A549 (cell line): Measurements from ENCODE around the gene C9orf152. TPM values are rescaled to one million over a fixed set of nuclear protein-coding genes. Genes with fewer than 3 reads are reported as not detected.

Experiments
- ATAC-seq, 2 experiments: fragments of 200-7000 bp in 1 of 2; fragments of >200 bp in 1 of 2; cut with Nextera tagmentation in 1 of 2; cut with Tn5 transposase in 1 of 2; 3 replicates each; pipeline versions ENCODE4 v1.8.0 to v1.9.1; 2018 to 2020; ENCODE audit warnings: mild to moderate bottlenecking in 1 of 2, moderate library complexity in 1 of 2
- CTCF ChIA-PET: fragments of 300-600 bp; sonication (Branson Sonifier 250); formaldehyde crosslinking; extraction: SDS; loops from one replicate; lab custom pipeline; 2021; ENCODE audit warnings: antibody characterized with exemption, inconsistent platforms; lab: Yijun Ruan, JAX
- POLR2A ChIA-PET: fragments of 350-600 bp; formaldehyde crosslinking; extraction: SDS; loops from one replicate; lab custom pipeline; 2021; ENCODE audit warnings: antibody characterized with exemption, inconsistent platforms; lab: Yijun Ruan, JAX
- DNase-seq, 2 experiments: peaks; one replicate each; pipeline versions ENCODE4 v3.0.0 to v3.0.0-alpha.2; 2011 to 2016; ENCODE audit warnings: low read depth in 1 of 2, low spot score in 1 of 2
- FAIRE-seq: peaks from 2 replicates; lab custom pipeline; 2011; peaks lifted over from hg19 to GRCh38; lab: Jason Lieb, UNC
- H3K27ac ChIP-seq, 2 experiments: fragments of >200 bp; sonication (Bioruptor Twin); formaldehyde crosslinking; 3 replicates each; pipeline ENCODE4 v1.5.1; 2016 to 2017
- H3K4me1 ChIP-seq: fragments of >200 bp; sonication (Bioruptor Twin); formaldehyde crosslinking; 3 replicates; pipeline ENCODE4 v1.6.1; 2016
- H3K4me2 ChIP-seq: fragments of >200 bp; sonication (Bioruptor Twin); formaldehyde crosslinking; 3 replicates; pipeline ENCODE4 v1.6.1; 2016
- H3K4me3 ChIP-seq: fragments of >200 bp; sonication (Bioruptor Twin); formaldehyde crosslinking; 3 replicates; pipeline ENCODE4 v1.5.1; 2016
- H3K9me3 ChIP-seq: fragments of >200 bp; sonication (Bioruptor Twin); formaldehyde crosslinking; 3 replicates; pipeline ENCODE4 v1.6.1; 2016
- ATOH8 ChIP-seq: fragments of 250-450 bp; sonication (Bioruptor Pico); IDR thresholded peaks from 2 replicates; pipeline ENCODE4 v1.5.0; 2020; ENCODE audit warnings: low read depth, mild to moderate bottlenecking, moderate library complexity
- CHD2 ChIP-seq: fragments of 150-350 bp; IDR thresholded peaks from 2 replicates; pipeline ENCODE4 v1.6.1; 2014; ENCODE audit warnings: low read length; ENCODE audit not compliant: partially characterized antibody
- CTCF ChIP-seq: fragments of >200 bp; sonication (Bioruptor Twin); formaldehyde crosslinking; IDR thresholded peaks from 3 replicates; pipeline ENCODE4 v1.5.1; 2016
- EHF ChIP-seq: fragments of 250-450 bp; sonication (Bioruptor Pico); IDR thresholded peaks from 2 replicates; pipeline ENCODE4 v1.5.0; 2020; ENCODE audit warnings: mild to moderate bottlenecking
- EHMT2 ChIP-seq: fragments of 200-600 bp; sonication (generic); IDR thresholded peaks from 2 replicates; pipeline ENCODE4 v1.6.1; 2016; ENCODE audit warnings: antibody characterized with exemption, low read depth, mild to moderate bottlenecking, moderate library complexity
- ESRRA ChIP-seq: fragments of 150-350 bp; IDR thresholded peaks from 2 replicates; pipeline ENCODE4 v1.6.1; 2014; ENCODE audit warnings: mild to moderate bottlenecking, low read length, borderline replicate concordance
- KDM5A ChIP-seq: fragments of 200-600 bp; sonication (generic); IDR thresholded peaks from 2 replicates; pipeline ENCODE4 v1.6.1; 2016; ENCODE audit warnings: antibody characterized with exemption, mild to moderate bottlenecking
- MAX ChIP-seq: IDR thresholded peaks from 2 replicates; pipeline ENCODE4 v1.6.1; 2012
- MYC ChIP-seq: IDR thresholded peaks from 2 replicates; pipeline ENCODE4 v1.6.1; 2012; ENCODE audit warnings: mild to moderate bottlenecking, inconsistent platforms, low read length, improper control_type of control experiment, borderline replicate concordance
- PHF8 ChIP-seq: fragments of 200-600 bp; sonication (generic); IDR thresholded peaks from 2 replicates; pipeline ENCODE4 v1.6.1; 2016; ENCODE audit warnings: low read depth, mild to moderate bottlenecking, antibody characterized with exemption, moderate library complexity, borderline replicate concordance
- POLR2A ChIP-seq: IDR thresholded peaks from 2 replicates; pipeline ENCODE4 v1.6.1; 2012; ENCODE audit warnings: mild to moderate bottlenecking, low read length
- POLR2AphosphoS2 ChIP-seq: conservative IDR thresholded peaks from 2 replicates; pipeline ENCODE4 v1.6.1; 2012; ENCODE audit warnings: low read length, improper control_type of control experiment, inconsistent platforms
- RAD21 ChIP-seq, 2 experiments: fragments of >200 bp in 1 of 2; sonication (Bioruptor Twin) in 1 of 2; formaldehyde crosslinking in 1 of 2; IDR thresholded peaks in 1 of 2; conservative IDR thresholded peaks in 1 of 2; 2 replicates in 1 of 2; 3 replicates in 1 of 2; pipeline ENCODE4 v1.6.1; 2012 to 2018; ENCODE audit warnings: inconsistent platforms in 1 of 2
- REST ChIP-seq: fragments of 200-600 bp; sonication (generic); IDR thresholded peaks from 2 replicates; pipeline ENCODE4 v1.6.1; 2016; ENCODE audit warnings: antibody characterized with exemption, mild to moderate bottlenecking, moderate library complexity
- RFX5 ChIP-seq: fragments of 450-650 bp; IDR thresholded peaks from 2 replicates; pipeline ENCODE4 v1.7.1; 2014; ENCODE audit warnings: antibody characterized with exemption, mild to moderate bottlenecking, moderate library complexity
- TP53 ChIP-seq: fragments of 250-450 bp; sonication (Bioruptor Pico); IDR thresholded peaks from 2 replicates; pipeline ENCODE4 v1.5.0; 2021; ENCODE audit warnings: mild to moderate bottlenecking, moderate library complexity
- USF2 ChIP-seq: fragments of 450-650 bp; IDR thresholded peaks from 2 replicates; pipeline ENCODE4 v1.6.1; 2014; ENCODE audit warnings: antibody characterized with exemption
- ZSCAN20 ChIP-seq: fragments of 250-450 bp; sonication (Bioruptor Pico); IDR thresholded peaks from 2 replicates; pipeline ENCODE4 v1.8.0; 2022; ENCODE audit warnings: mild to moderate bottlenecking, moderate library complexity
- WGBS: methylation state at CpG from one replicate; pipeline ENCODE4 v1.1.6; 2017; ENCODE audit errors: missing lambda C conversion rate; 5-methylcytosine and 5-hydroxymethylcytosine counted together
- polyA plus RNA-seq, 4 experiments: library from polyadenylated mRNA; depleted of rRNA in 3 of 4; stranded (reverse); fragments of >200 nt; fragmentation: RNase III in 1 of 4; extraction: RNeasy Plus Mini Kit Qiagen cat#74134 plus additional on column Dnase treatment in 1 of 4; gene quantifications; 2 replicates in 3 of 4; 3 replicates in 1 of 4; pipeline ENCODE4 v1.2.3, GENCODE V29; 2011 to 2017
- TF ChIP-seq, protein P1 (sequence below): IDR thresholded peaks from 2 replicates; pipeline ENCODE4 v1.6.1; 2012; ENCODE audit warnings: low read depth, borderline replicate concordance

Gene C9orf152
- polyA plus RNA-seq, 2 of the 4 experiments (the other 2 are of a cell fraction), result 0.10 to 0.79 TPM

GRCh38 chr9:110249603-110250002 lies 41.6 kb upstream of the C9orf152 start:
- Histone ChIP-seq H3K9me3 (no peaks in the 10 kb centered on the region), H3K4me1 (peaks cover 58% of the 10 kb centered on the region), H3K4me2 (peak overlapping the region; percentile 76), H3K4me3 (no peak overlapping the region), H3K27ac (peak overlapping the region in 1 of 2 experiments; percentile 41; a peak in 2 of 6 replicates)
- no peak for FAIRE-seq
- ATAC-seq, result peak; percentile 52 to 62; a peak in 5 of 6 replicates
- TF ChIP-seq REST (no peak), KDM5A (no peak), POLR2AphosphoS2 (peak; percentile 87; the same call in 1 of the 2 replicates), TP53 (CRISPR knock-in tag) (0 out of 2 replicates have a peak, but pooled peaks have one; percentile 50)
- peak in 1 of 2 experiments; percentile 58 for DNase-seq
- CTCF ChIA-PET, result interaction anchor here (0.6 kb wide), 1 partner anchor 239 kb away, joined by 4 read pairs; no protein-coding TSS in a partner anchor
- 80% methylated on average over 4 of the region's 4 CpGs for WGBS
- POLR2A ChIA-PET, result interaction anchor here (0.6 to 0.7 kb wide), 2 partner anchors 84 to 300 kb away, joined by 3 to 6 read pairs; no protein-coding TSS in a partner anchor

DNA sequence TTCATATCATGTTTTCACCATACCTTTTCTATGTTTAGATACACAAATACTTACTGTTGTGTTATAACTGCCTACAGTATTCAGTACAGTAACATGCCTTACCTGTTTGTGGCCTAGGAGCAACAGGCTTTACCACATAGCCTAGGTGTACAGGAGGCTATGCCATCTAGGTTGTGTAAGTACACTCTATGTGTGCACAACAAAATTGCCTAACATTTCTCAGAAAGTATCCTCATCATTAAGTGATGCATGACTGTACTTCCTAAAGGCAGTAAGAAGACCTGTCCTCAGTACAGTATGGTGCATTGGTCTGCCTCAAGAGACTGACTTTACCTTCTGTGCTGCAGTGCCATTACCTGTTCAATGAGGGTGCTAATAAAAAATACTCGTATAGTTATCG lies 40.4 kb upstream of the C9orf152 start:
- ChIA-PET POLR2A (interaction anchor here (0.6 to 4.0 kb wide), 3 partner anchors 8 to 219 kb away, joined by 3 to 30 read pairs (median 4); partner anchors contain the start of gene TXN), CTCF (interaction anchor here (1.7 kb wide), 1 partner anchor 9 kb away, joined by 7 read pairs; the partner anchor contains the start of gene TXN)
- peaks cover 54% of the 10 kb centered on the region for H3K4me1 ChIP-seq
- 92% methylated on average over 2 of the region's 2 CpGs for WGBS
- no peak for FAIRE-seq
- no peak overlapping the region for H3K27ac ChIP-seq
- H3K4me2 ChIP-seq, result no peak overlapping the region
- no peak overlapping the region for H3K4me3 ChIP-seq
- DNase-seq, result no peak
- H3K9me3 ChIP-seq, result no peaks in the 10 kb centered on the region
- ATAC-seq, result 0 out of 6 replicates have a peak, but pooled peaks of 1 of the 2 experiments have one; percentile 26
- TF ChIP-seq POLR2AphosphoS2, result peak; percentile 89; the same call in 1 of the 2 replicates
- TF ChIP-seq KDM5A, result no peak
- TF ChIP-seq ZSCAN20 (CRISPR knock-in tag), result no peak

- WGBS, result 97% methylated on average over 6 of the region's 6 CpGs
- Histone ChIP-seq H3K4me3 (no peak overlapping the region), H3K4me2 (no peak overlapping the region), H3K9me3 (no peaks in the 10 kb centered on the region), H3K4me1 (peaks cover 38% of the 10 kb centered on the region), H3K27ac (no peak overlapping the region)
- DNase-seq (no peak), FAIRE-seq (no peak), ATAC-seq (no peak)
- TF ChIP-seq EHF (CRISPR knock-in tag) (no peak), MAX (no peak), POLR2AphosphoS2 (peak; percentile 82)
- ChIA-PET CTCF (interaction anchor here (1.0 to 1.2 kb wide), 3 partner anchors 10 to 28 kb away, joined by 3 read pairs; partner anchors contain the start of gene TXN), POLR2A (interaction anchor here (4.0 kb wide), 1 partner anchor 10 kb away, joined by 30 read pairs; the partner anchor contains the start of gene TXN)
These were observed 38.3 kb upstream of the C9orf152 start for GRCh38 chr9:110246214-110246613.

GRCh38 chr9:110244616-110245015 lies 36.7 kb upstream of the C9orf152 start:
- Histone ChIP-seq H3K27ac (no peak overlapping the region), H3K4me3 (no peak overlapping the region), H3K9me3 (no peaks in the 10 kb centered on the region), H3K4me2 (no peak overlapping the region), H3K4me1 (peaks cover 22% of the 10 kb centered on the region)
- ChIA-PET POLR2A (interaction anchor here (0.6 to 4.0 kb wide), 2 partner anchors 12 to 338 kb away, joined by 5 to 30 read pairs; partner anchors contain the start of gene TXN), CTCF (no interaction called here)
- WGBS, result 92% methylated on average over 3 of the region's 3 CpGs
- no peak for DNase-seq
- FAIRE-seq, result no peak
- TF ChIP-seq EHMT2 (no peak), USF2 (no peak), KDM5A (no peak), POLR2A (no peak), MYC (no peak), RAD21 (conservative IDR thresholded peaks at IDR 0.05 in 1 of 2, IDR thresholded peaks at IDR 0.05 in 1 of 2) (no peak), RFX5 (no peak), CHD2 (no peak), ATOH8 (CRISPR knock-in tag) (no peak), PHF8 (no peak), ESRRA (no peak), CTCF (no peak)
- TF ChIP-seq, protein P1, sequence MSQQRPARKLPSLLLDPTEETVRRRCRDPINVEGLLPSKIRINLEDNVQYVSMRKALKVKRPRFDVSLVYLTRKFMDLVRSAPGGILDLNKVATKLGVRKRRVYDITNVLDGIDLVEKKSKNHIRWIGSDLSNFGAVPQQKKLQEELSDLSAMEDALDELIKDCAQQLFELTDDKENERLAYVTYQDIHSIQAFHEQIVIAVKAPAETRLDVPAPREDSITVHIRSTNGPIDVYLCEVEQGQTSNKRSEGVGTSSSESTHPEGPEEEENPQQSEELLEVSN, result no peak
- no peak for ATAC-seq
